OCI-LY3 (cell line): ENCODE measurements around the gene RACGAP1.

Experiments used
- H2AFZ ChIP-seq: fragments of 200-600, 300-600 bp; shearing (Covaris generic); 2 replicates; pipeline ENCODE4 v1.6.0; 2014; ENCODE audit warnings: antibody characterized with exemption, low read depth, low read length
- H3K27ac ChIP-seq: fragments of 200-600, 300-600 bp; sonication (generic); 2 replicates; pipeline ENCODE4 v1.5.1; 2014; ENCODE audit warnings: mild to moderate bottlenecking, low read length, moderate library complexity, mixed read lengths
- H3K27me3 ChIP-seq: fragments of 200-600, 300-600 bp; sonication (generic); 2 replicates; pipeline ENCODE4 v1.6.1; 2014; ENCODE audit warnings: low read depth, low read length, mixed read lengths
- H3K36me3 ChIP-seq: fragments of 200-600, 300-600 bp; sonication (generic); replicated peaks from 2 replicates; pipeline ENCODE3; 2014; ENCODE audit warnings: low read depth, low read length, mixed read lengths
- H3K4me1 ChIP-seq: fragments of 300-600, 200-600 bp; sonication (generic); 2 replicates; pipeline ENCODE4 v1.6.1; 2014; ENCODE audit warnings: low read length, mixed read lengths
- H3K4me2 ChIP-seq: fragments of 200-600, 300-600 bp; sonication (generic); 2 replicates; pipeline ENCODE4 v1.6.1; 2014; ENCODE audit warnings: low read length, mixed read lengths
- H3K4me3 ChIP-seq: fragments of 300-600, 200-600 bp; sonication (generic); 2 replicates; pipeline ENCODE4 v1.5.1; 2014; ENCODE audit warnings: antibody characterized with exemption, mild to moderate bottlenecking, low read length, moderate library complexity
- H3K79me2 ChIP-seq: fragments of 300-600, 200-600 bp; shearing (Covaris generic); 2 replicates; pipeline ENCODE4 v1.6.1; 2014; ENCODE audit warnings: mild to moderate bottlenecking, low read length, mixed read lengths
- H3K9ac ChIP-seq: fragments of 300-600, 200-600 bp; shearing (Covaris generic); 2 replicates; pipeline ENCODE4 v1.6.0; 2014; ENCODE audit warnings: mild to moderate bottlenecking, low read length, moderate library complexity
- H3K9me3 ChIP-seq: fragments of 200-600, 300-600 bp; shearing (Covaris generic); 2 replicates; pipeline ENCODE4 v1.6.1; 2014; ENCODE audit warnings: low read length, mixed read lengths; ENCODE audit not compliant: insufficient read depth
- H4K20me1 ChIP-seq: fragments of 200-600, 300-600 bp; sonication (generic); 2 replicates; pipeline ENCODE4 v1.6.1; 2016; ENCODE audit warnings: low read length, mixed read lengths; ENCODE audit not compliant: insufficient read depth
- CTCF ChIP-seq: fragments of 200-600, 300-600 bp; sonication (generic); IDR thresholded peaks from 2 replicates; pipeline ENCODE4 v1.5.1; 2014; ENCODE audit warnings: antibody characterized with exemption, low read length, low read depth
- EZH2phosphoT487 ChIP-seq: fragments of 200-600 bp; shearing (Covaris generic); IDR thresholded peaks from 2 replicates; pipeline ENCODE4 v1.6.1; 2018; ENCODE audit warnings: antibody characterized with exemption, mixed run types, low read depth

The RACGAP1 gene

GRCh38 chr12:50052544-50052943 lies 27.2 kb upstream of the RACGAP1 start:
- Histone ChIP-seq H2AFZ (no peak overlapping the region), H4K20me1 (no peaks in the 10 kb centered on the region), H3K4me3 (no peak overlapping the region), H3K9ac (no peak overlapping the region), H3K79me2 (no peaks in the 10 kb centered on the region), H3K4me2 (no peak overlapping the region), H3K36me3 (no peaks in the 10 kb centered on the region), H3K27me3 (peaks cover 10% of the 10 kb centered on the region; the same call in 1 of the 2 replicates), H3K27ac (no peak overlapping the region), H3K9me3 (no peaks in the 10 kb centered on the region), H3K4me1 (peaks cover 15% of the 10 kb centered on the region)
- TF ChIP-seq EZH2phosphoT487 (no peak), CTCF (no peak)

GRCh38 chr12:50051101-50051806 lies 26.0 kb upstream of the RACGAP1 start:
- H2AFZ ChIP-seq = no peak overlapping the region
- H3K4me3 ChIP-seq = no peak overlapping the region
- H4K20me1 ChIP-seq = no peaks in the 10 kb centered on the region
- no peaks in the 10 kb centered on the region for H3K36me3 ChIP-seq
- no peak overlapping the region for H3K27ac ChIP-seq
- no peak overlapping the region for H3K9ac ChIP-seq
- H3K79me2 ChIP-seq = no peaks in the 10 kb centered on the region
- H3K27me3 ChIP-seq = peaks cover 10% of the 10 kb centered on the region; the same call in 1 of the 2 replicates
- TF ChIP-seq CTCF (no peak), EZH2phosphoT487 (no peak)
- H3K9me3 ChIP-seq = no peaks in the 10 kb centered on the region
- H3K4me2 ChIP-seq = no peak overlapping the region
- peaks cover 8% of the 10 kb centered on the region for H3K4me1 ChIP-seq

DNA sequence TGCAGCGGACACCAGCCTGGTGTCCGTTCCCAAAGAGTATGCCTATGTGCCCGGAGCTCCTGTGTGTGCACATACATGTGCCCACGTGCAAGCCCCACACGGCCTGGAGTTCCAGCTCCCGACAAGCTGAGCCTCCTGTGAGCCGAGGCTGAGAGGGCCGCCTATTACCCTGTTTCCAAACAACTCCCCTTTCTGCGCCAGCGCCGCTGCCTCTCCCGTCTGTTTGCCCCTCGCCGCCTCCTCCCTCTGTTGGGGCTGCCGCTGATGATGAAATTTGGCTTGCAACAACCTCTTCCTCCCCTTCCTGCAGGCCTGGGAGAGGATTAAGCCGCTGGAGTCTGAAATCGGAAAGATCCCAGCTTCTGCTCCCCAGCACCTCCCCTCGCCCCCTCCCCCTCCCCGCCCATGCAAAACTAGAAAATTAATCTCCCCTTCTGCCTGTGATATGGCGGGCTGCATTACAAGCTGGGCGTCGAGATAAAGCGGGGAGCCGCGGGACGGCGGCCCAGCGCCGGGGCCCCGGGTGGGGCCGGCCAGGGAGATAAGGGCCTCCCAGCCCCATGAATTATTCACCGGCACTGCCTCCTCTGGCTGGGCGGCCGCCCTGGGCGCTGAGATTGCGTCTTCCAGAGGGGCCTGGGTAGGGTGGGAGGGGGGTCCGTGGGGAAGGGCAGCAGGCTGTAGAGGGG lies 25.3 kb upstream of the RACGAP1 start:
- Histone ChIP-seq H4K20me1 (no peaks in the 10 kb centered on the region), H3K27ac (no peak overlapping the region), H3K4me2 (no peak overlapping the region), H3K27me3 (peaks cover 10% of the 10 kb centered on the region; the same call in 1 of the 2 replicates), H2AFZ (no peak overlapping the region), H3K79me2 (no peaks in the 10 kb centered on the region), H3K4me1 (peaks cover 3% of the 10 kb centered on the region; the same call in 1 of the 2 replicates), H3K9ac (no peak overlapping the region), H3K9me3 (no peaks in the 10 kb centered on the region), H3K36me3 (no peaks in the 10 kb centered on the region), H3K4me3 (no peak overlapping the region)
- TF ChIP-seq CTCF (no peak), EZH2phosphoT487 (no peak)

GRCh38 chr12:50050119-50050385 lies 24.8 kb upstream of the RACGAP1 start:
- TF ChIP-seq EZH2phosphoT487 (no peak), CTCF (no peak)
- Histone ChIP-seq H3K9ac (no peak overlapping the region), H3K36me3 (no peaks in the 10 kb centered on the region), H3K27me3 (peaks cover 10% of the 10 kb centered on the region; the same call in 1 of the 2 replicates), H3K79me2 (no peaks in the 10 kb centered on the region), H3K4me1 (no peaks in the 10 kb centered on the region), H3K9me3 (no peaks in the 10 kb centered on the region), H3K4me2 (no peak overlapping the region), H4K20me1 (no peaks in the 10 kb centered on the region), H3K27ac (no peak overlapping the region), H3K4me3 (no peak overlapping the region), H2AFZ (no peak overlapping the region)
